Measurements from ENCODE around the gene PCDH12.
A peak's percentile ranks its signal among the peaks of the same experiment; 100 is the strongest.
"Not testable (repeated sequence)": the region's sequence is repeated elsewhere in the genome, so short reads cannot be mapped to it uniquely, and the experiment has no call there.

The PCDH12 gene

DNA sequence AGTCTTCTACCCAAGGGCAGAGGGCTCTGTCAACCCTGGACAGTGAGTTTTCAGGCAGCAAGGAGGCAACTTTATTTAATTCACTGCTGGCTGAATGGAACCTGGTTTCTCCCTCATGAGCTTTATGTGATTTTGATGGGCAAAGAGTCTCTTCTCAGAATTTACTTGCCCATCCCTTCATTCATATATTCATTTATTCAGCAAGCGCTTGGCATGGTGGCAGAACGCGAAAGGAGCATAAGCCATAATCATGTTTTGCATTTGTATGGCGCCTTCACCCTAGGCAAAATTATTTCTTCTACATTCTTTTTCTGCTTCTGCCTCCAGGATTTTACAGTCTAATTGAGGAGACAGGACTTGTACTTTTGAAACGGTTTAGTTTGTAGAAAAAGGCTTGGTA is 26.3 kb downstream of the PCDH12 start:
- no peak overlapping the region for H3K27ac Mint-ChIP-seq
- no peak overlapping the region for H3K4me3 Mint-ChIP-seq
- no peaks in the 10 kb centered on the region for H3K9me3 Mint-ChIP-seq
- H3K4me1 Mint-ChIP-seq, result peaks cover 5% of the 10 kb centered on the region
- ATAC-seq (no peak), DNase-seq (no peak)
- no peaks in the 10 kb centered on the region for H3K27me3 Mint-ChIP-seq

DNA sequence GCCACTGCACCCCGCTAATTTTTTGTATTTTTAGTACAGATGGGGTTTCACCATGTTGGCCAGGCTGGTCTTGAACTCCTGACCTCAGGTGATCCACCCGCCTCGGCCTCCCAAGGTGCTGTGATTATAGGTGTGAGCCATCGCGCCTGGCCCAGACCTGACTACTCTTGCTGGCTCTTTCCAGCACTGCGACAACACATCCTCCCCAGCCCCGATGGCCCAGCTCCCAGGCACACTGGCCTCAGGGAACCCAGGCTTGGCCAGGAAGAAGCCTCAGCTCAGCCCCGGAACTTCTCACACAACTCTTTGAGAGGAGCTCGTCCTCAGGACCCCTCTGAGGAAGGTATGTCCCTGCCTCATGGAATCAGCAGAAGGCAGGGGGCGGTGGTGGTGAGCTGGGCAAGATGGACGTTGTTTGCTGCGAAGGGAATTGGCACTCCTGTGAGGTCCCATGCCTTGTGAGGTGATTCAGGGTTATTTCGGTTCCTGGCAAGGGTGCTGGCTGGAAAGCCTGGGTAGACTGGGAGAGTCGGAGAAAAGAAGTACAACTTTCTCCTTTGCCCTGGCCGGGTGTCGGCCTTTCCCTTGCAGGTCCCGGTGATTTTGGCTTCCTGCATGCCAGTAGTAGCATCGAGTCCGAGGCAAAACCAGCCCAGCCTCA is 28.5 kb downstream of the PCDH12 start:
- Mint-ChIP-seq H3K4me1 (peaks cover 19% of the 10 kb centered on the region), H3K4me3 (no peak overlapping the region), H3K27ac (no peak overlapping the region), H3K9me3 (no peaks in the 10 kb centered on the region), H3K27me3 (no peaks in the 10 kb centered on the region)
- ATAC-seq (no peak), DNase-seq (no peak)

DNA sequence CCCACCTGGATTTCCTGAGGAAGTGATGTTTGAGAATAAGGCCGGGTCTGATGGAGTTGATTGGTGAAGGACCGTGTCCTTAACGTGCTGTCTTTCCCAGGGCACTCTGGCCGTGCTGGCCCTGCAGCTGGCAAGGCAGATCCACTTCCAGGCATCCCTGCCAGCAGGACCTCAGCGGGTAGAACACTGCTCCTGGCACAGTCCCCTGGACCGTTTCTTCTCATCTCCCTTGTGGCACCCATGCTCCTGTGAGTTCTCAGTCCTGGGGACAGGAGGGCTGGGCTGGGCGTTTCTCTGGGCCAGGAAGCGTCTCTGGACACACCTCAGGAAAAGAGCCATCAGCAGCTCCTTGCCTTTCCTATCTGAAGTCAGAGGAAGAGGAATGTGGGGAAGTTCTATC is 30.0 kb downstream of the PCDH12 start:
- Mint-ChIP-seq H3K27ac (no peak overlapping the region), H3K4me1 (peaks cover 29% of the 10 kb centered on the region), H3K9me3 (no peaks in the 10 kb centered on the region), H3K4me3 (no peak overlapping the region), H3K27me3 (no peaks in the 10 kb centered on the region)
- no peak for DNase-seq
- no peak for ATAC-seq

DNA sequence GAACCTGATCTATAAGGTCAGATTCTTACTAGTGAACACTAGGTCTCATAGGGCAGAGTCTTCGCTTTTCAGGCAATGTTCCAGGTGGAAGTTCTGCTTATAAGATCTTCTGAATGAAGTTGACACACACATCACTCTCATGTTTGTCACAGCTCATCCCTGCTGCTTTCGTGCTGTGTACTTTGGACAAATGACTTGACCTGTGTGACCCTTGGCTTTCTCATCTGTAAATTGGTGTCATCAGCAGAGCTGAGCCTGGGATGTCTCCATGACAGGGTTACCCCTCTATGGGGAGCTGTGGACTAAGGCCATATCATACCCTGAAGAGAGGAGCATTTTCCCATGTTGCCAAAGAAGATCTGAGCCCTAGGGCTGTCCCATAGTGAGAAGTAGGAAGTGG is 31.6 kb downstream of the PCDH12 start:
- no peak overlapping the region for H3K27ac Mint-ChIP-seq
- no peak overlapping the region for H3K4me3 Mint-ChIP-seq
- DNase-seq (no peak), ATAC-seq (no peak)
- no peaks in the 10 kb centered on the region for H3K9me3 Mint-ChIP-seq
- H3K4me1 Mint-ChIP-seq, result peaks cover 29% of the 10 kb centered on the region
- no peaks in the 10 kb centered on the region for H3K27me3 Mint-ChIP-seq

DNA sequence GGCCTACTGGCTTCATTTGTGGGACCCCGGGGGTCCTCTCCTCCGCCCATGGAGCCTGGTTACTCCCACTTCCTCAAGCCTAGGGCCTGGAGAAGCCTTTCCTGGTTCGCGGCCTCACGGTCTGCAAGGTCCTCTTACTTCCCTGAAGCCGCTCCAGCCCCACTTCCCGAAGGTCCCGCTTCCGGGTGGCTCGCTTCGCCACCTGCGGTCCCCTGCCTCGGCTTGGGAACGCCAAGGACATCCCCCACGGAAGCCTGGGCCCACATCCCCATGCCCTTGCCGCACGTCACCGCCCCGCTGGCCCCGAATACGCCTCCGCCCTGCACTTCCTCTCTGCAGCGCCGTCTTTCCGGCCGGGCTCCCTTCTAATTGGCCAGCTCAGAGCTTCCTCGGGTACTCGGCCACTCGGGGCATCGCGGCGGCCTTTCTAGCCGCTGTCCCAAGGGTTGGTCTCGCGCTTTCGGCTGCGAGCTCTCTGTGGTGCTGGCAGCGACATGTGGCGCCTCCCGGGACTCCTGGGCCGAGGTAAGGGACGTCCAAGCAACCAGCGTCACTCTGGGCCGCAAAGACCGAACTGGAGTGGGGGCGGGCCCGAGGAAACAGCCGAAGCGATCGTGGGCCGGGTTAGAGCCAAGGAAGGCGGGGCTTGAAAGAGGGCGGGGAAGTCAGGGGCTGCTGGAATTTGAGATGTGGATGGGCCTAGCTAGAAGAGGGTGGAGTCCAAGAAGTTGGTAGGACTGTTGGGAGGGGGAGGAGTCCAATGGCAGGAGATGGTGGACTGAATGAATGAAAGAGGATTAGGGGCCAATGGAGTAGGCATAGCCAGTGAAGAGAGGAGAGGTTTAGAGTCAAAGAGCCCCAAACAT is 34.3 kb downstream of the PCDH12 start, which contains the start of gene DELE1:
DELE1 (plus strand) TSS at position 424 of the 866 bp plus-strand sequence; CDS start at position 495, 71 bp downstream.
- no peaks in the 10 kb centered on the region for H3K27me3 Mint-ChIP-seq
- peak within 1 kb of the TSS; percentile 85 to 89 for H3K4me3 Mint-ChIP-seq
- peak; percentile 98 for ATAC-seq
- peak; percentile 86 to 92 for DNase-seq
- H3K27ac Mint-ChIP-seq, result peak within 1 kb of the TSS; percentile 88 to 97
- peaks cover 34% of the 10 kb centered on the region for H3K4me1 Mint-ChIP-seq
- H3K9me3 Mint-ChIP-seq, result no peaks in the 10 kb centered on the region

DNA sequence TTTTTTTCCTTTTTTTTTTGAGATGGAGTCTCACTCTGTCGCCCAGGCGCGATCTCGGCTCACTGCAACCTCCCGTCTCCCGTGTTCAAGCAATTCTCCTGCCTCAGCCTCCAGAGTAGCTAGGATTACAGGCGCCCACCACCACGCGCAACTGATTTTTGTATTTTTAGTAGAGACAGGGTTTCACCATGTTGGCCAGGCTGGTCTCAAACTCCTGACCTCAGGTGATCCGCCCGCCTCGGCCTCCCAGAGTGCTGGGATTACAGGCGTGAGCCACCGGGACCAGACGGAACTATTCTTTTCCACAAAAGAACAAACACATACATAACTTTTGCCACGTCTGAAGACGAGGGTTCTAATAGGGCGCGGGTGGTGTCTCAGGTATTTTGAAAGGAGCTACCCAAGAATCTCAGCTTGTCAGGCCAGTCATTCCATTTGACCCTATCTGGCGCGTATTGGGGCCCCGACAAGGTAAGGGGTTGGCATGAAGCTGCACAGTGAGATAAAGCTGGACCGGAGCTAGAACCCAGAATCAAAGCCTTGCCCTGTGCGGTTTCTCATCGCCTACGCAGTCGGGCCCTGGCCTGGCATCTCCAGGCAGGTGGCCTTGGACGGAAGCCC is 35.1 kb downstream of the PCDH12 start:
- not testable (repeated sequence) for H3K27me3 Mint-ChIP-seq, H3K9me3 Mint-ChIP-seq, DNase-seq
- peak overlapping the region; percentile 88 to 97 for H3K27ac Mint-ChIP-seq
- H3K4me1 Mint-ChIP-seq, result peaks cover 34% of the 10 kb centered on the region
- peak overlapping the region; percentile 85 to 89 for H3K4me3 Mint-ChIP-seq
- ATAC-seq, result peak; percentile 24

DNA sequence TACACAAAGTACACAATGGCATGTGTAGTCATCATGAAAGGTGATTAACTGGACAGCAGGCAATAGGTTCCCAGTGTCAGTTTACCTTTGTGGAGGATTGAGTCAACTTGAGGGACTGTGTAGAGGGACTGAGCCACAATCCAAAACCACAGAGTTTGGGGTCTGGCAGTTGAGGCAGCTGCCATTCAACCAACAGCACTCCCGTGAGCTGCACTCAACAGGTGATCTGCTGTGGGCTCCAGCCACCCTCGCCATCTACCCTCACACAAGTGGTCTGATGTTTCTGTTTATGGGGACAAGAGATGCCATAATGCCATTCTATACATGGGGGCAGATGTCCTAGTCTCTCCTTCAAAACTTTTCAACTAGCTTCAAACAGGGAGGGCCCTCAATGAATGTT is 37.2 kb downstream of the PCDH12 start:
- DNase-seq (no peak), ATAC-seq (no peak)
- Mint-ChIP-seq H3K9me3 (no peaks in the 10 kb centered on the region), H3K4me3 (no peak overlapping the region), H3K27ac (no peak overlapping the region), H3K27me3 (peaks cover 14% of the 10 kb centered on the region), H3K4me1 (peaks cover 23% of the 10 kb centered on the region)

DNA sequence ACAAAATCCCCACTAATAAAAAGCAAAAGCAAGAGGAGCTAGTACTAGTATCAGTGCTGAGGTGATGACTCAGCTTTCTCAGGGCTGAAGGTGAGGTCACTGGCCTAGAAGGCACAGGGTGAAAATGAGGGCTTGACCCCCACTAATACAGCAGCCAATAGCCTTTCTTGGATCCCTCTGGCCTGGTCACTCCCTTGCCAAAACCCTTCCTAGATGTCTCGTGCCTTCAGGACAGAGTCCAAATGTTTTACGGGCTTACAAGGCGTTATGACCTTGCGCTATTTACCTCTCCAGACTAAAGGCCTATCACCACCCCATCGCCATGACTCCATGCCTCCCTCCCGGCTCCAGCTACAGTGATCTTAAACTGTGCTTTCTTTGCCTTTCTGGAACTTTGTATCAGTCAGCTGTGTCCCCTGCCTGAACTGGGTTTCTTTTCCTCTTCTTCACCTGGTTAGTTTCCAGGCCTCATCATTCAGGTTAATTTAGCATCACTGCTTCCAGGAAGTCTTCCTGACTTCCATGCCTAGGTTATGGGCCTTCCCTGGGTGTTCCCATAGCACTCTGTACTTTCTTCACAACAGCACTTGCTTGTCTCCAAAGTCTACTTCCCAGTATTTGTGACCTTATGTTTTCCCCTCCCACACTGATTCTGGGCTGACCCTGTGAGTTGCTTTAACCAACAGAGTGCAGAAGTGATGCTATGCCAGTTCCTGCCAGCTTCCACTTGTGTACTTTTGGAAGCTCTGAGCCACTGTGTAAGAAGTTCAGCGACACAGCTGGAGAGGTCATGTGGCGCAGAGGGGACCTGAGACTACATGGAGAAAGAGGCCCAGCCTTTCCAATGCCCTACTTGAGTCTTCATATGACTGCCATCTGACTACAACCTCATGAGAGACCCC is 38.5 kb downstream of the PCDH12 start:
- H3K9me3 Mint-ChIP-seq, result no peaks in the 10 kb centered on the region
- peaks cover 19% of the 10 kb centered on the region for H3K4me1 Mint-ChIP-seq
- H3K27me3 Mint-ChIP-seq, result peaks cover 27% of the 10 kb centered on the region
- no peak overlapping the region for H3K4me3 Mint-ChIP-seq
- DNase-seq, result no peak
- ATAC-seq, result no peak
- no peak overlapping the region for H3K27ac Mint-ChIP-seq

DNA sequence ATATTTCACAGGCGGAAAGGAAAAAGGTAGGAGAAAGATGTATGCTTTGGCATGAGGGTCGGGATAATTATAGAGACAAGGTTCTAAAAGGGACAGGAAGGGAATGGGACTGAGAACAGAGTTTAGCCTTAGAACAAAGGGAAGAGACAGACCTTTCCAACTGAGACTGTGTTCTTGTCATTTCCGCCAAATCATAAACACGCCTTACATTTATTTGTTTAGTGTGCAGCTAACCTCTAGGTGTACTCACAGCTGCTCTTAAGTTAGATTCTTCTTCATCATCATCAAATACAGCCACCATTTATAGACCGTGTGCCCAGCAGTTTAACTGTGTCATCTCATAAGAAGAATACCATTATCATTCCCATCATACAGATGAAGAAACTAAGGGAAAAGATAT is 40.2 kb downstream of the PCDH12 start:
- Mint-ChIP-seq H3K9me3 (no peaks in the 10 kb centered on the region), H3K4me3 (no peak overlapping the region), H3K4me1 (peaks cover 21% of the 10 kb centered on the region), H3K27me3 (peaks cover 43% of the 10 kb centered on the region), H3K27ac (no peak overlapping the region)
- no peak for DNase-seq
- ATAC-seq, result no peak

DNA sequence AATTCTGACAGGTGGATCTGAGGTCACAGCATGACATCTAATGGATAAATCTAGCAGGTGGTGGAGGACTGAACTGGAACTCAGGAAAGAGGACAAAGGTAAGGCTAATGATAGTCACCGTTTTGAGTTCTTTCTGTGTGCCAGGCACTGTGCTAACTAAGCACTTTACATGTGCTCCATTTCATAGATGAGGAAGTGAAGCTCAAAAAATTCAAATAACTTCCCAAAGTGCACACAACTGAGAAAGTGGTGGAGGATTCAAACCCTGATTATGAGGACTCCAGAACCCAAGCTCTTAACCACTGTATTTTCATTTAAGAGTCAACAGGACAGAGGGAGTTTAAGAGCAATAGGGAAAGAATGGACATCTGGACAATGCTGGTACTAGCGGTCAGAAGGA is 41.5 kb downstream of the PCDH12 start:
- DNase-seq (no peak), ATAC-seq (no peak)
- peaks cover 47% of the 10 kb centered on the region for H3K27me3 Mint-ChIP-seq
- H3K27ac Mint-ChIP-seq, result no peak overlapping the region
- no peak overlapping the region for H3K4me3 Mint-ChIP-seq
- H3K9me3 Mint-ChIP-seq, result no peaks in the 10 kb centered on the region
- peaks cover 21% of the 10 kb centered on the region for H3K4me1 Mint-ChIP-seq

DNA sequence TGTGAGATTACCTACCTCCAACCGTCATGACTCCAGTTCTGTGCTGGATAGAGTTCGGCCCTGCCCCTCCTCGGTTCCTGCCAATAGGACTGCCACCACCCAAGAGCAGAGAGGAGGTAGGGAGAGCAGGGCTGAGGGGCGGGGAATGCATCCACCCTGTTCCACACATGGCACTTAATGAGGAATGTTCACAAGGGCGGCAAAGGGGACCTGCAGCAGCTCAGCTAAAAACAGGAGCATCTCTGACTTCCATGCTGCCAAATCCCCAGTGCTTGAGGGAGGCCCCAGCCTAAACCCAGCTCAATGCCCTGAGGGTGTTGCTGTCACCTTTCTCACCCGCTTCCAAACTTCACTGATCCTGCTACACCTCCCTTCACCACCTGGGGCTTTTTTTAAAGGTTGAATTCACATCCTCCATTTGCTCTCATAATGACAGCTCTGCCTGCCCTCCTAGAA is 42.1 kb downstream of the PCDH12 start:
- Mint-ChIP-seq H3K9me3 (no peaks in the 10 kb centered on the region), H3K27me3 (peaks cover 47% of the 10 kb centered on the region), H3K27ac (peak overlapping the region in 1 of 2 donors; percentile 69), H3K4me3 (no peak overlapping the region), H3K4me1 (peaks cover 21% of the 10 kb centered on the region)
- DNase-seq, result no peak
- no peak for ATAC-seq

DNA sequence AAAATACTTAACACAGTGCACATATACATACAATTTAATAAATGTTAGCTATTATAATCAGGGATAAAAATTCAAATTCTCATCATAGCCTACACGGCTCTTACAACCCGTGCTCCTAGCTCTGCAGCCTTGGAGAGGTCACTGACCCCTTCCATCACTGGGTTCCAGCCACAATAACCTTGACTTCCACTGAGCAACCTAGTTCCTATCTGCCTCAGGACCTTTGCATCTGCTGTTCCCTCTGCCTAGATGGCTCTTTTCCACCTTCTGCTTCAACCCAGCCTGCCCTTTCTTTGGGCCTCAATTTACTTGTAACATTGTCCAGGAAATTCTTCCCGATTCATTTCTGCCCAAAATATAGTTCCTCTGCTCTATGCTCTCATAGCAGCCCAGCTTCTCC is 43.2 kb downstream of the PCDH12 start:
- no peak for DNase-seq
- Mint-ChIP-seq H3K27me3 (peaks cover 47% of the 10 kb centered on the region), H3K9me3 (no peaks in the 10 kb centered on the region), H3K4me1 (peaks cover 21% of the 10 kb centered on the region), H3K4me3 (peak overlapping the region; percentile 8 to 55), H3K27ac (no peak overlapping the region)
- ATAC-seq, result no peak

DNA sequence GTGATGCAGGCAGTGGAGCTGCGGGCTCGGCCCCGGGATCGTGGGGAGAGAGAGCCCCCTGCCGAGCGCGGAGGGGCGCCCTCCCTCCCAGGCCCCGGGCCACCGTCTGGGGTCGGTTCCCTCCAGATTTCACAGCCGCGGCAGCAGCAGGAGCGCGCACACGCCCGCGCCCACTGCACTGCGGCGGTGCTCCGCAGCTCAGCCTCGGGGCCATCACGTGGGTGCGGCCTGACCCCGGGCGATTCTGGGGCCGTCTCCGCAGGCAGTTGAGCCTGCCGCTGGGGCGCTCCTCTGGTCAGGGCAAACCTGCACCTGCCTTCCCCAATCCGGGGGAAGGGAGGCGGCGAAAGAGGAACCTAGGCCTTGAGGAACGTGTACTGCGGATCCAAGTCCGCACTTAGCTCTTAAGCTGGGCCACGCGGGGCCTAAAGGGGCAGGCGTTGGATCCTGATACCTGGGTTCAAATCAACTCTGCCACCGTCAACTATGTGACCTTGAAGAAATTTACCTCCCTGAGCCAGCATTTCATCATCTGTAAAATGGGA is 43.7 kb downstream of the PCDH12 start:
- Mint-ChIP-seq H3K4me1 (peaks cover 16% of the 10 kb centered on the region), H3K27me3 (peaks cover 47% of the 10 kb centered on the region), H3K9me3 (no peaks in the 10 kb centered on the region), H3K27ac (no peak overlapping the region), H3K4me3 (peak overlapping the region; percentile 62)
- DNase-seq, result peak; percentile 30 to 33
- ATAC-seq, result peak; percentile 87

DNA sequence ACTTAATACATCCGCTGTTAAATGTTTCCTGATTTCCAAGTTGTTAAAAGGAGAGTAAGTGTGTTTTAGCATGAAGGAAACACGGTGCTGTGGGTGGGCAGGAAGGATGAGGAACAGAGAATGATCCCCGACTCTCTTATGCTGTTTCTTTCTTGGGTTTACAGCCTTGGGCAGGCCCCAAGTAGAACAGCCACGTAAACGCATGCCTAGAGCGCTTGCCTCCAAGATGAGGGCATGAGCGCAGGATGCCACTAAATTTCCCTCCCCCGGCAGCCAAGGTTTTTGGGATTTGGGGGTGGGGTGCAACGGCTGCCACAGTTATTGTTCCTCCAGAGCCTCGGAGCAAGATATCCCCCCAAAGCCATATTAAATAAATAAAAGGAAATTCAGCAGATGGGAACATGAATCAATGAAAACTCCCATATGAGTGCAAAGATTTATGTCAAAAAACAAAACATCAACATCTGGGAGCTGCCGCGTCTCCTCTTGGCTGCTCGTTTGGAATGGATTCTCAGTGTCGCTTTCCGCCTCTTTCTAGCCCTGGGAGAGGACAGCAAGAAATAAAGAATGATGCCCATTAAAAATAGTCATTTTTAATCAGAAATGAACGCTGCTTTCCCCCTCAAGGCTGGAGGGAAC is 44.3 kb downstream of the PCDH12 start:
- H3K27ac Mint-ChIP-seq, result no peak overlapping the region
- ATAC-seq, result no peak
- H3K9me3 Mint-ChIP-seq, result no peaks in the 10 kb centered on the region

More for the DNA sequence above, 44.3 kb downstream of the PCDH12 start:
- peaks cover 47% of the 10 kb centered on the region for H3K27me3 Mint-ChIP-seq
- H3K4me1 Mint-ChIP-seq, result peaks cover 16% of the 10 kb centered on the region
- H3K4me3 Mint-ChIP-seq, result peak overlapping the region; percentile 62
- DNase-seq, result no peak

Data from stimulated activated naive CD8-positive, alpha-beta T cell treated with anti-CD3 and anti-CD28 coated beads, Interleukin-15, amount 100 ng/mL, for 72 hours (primary cell).